ENCODE data around the gene SLC35B4.
"Not testable (repeated sequence)": the region's sequence is repeated elsewhere in the genome, so short reads cannot be mapped to it uniquely, and the experiment has no call there.

Gene SLC35B4

DNA sequence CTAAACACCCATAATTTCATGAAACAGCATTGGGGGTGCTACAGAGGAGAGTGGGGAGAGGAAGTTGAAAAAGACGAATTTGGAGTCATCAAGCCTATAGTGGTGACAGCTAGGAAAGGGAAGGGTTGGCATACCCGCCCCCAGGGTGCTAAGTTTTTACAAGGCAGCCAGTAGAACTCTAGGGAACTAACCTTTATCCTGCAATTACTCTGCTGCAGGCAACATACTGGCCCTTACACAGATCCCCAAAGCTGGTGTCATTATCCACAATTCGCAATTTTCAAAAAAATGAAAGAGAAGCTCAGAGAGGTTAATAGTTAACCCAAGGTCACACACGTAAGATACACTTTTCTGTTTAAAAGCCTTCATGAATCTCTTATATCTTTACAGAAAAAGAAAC, 14.2 kb upstream of the SLC35B4 start:
- no peak for DNase-seq

DNA sequence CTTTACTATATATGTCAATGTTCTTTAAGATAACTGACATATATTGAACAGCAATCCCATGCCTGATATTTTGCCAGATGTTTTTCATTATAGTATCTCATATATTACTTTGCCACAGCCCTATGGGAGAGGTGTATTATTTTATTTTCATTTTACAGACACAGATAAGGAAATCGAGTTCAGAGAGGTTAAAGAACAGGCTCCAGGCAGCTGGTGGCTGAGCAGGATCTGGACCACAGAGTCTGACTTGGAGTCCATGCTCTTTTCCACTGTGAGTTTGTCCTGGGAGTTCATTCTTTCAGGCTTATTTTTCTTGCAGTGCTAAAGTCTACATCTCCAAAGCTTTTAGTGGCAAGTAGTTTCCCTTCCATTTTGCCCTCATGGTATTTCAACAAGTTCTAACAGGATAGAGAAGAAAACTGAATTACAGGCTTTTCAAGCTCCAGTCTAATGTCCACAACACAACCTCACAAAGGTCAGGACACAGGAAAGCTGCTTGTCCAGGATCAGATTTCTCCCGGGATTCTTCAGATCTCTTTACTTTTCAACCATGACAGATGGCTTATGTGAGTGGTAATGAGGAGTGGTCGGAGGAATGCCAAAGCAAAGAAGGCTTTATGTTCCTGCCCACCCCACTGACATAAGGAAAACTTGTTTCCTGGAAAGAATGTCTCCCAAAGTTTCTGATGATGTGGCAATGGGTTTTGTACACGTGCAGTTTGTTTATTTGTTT, 13.1 kb upstream of the SLC35B4 start:
- DNase-seq = no peak

DNA sequence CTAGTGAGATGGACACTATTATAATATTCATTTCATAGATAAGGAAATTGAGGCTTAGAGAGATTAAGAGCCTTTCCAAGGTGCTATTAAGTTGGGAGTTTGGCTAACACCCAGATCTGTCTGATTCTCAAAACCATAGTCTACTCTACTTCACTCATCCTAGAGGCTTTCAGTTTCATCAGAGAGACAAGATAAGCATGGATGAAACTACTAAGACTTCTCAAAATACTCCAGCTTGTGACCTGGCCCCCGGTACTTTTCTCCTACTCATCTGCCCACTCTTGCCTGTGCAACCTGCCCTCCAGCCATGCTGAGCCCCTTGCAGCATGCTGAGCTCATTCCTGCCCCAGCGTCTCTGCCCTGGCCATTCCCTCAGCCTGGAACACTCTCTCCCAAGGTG, 12.2 kb upstream of the SLC35B4 start:
- no peak for DNase-seq

DNA sequence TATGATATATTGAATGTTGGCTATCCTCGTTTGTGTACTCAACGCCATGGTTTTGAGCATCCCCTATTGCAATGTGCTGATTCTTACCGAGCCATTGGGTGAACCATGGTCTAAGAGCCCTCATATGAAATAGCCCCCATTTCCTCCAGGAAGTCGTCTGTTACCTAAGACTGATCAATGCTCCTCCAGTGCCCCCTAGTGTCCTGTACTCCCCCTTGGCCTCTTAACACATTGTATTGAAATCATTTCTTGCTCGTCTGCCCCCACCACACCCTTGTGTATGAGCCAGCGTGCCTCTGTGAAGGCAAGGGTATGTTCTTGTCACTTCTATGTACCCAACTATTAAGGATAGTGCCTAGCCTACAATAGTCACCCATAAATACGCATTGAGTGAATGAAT, 11.2 kb upstream of the SLC35B4 start:
- peak in 1 of 2 experiments; percentile 62 for DNase-seq

- no peak for DNase-seq
These were observed 7.4 kb upstream of the SLC35B4 start for GRCh38 chr7:134324107-134324506.

DNA sequence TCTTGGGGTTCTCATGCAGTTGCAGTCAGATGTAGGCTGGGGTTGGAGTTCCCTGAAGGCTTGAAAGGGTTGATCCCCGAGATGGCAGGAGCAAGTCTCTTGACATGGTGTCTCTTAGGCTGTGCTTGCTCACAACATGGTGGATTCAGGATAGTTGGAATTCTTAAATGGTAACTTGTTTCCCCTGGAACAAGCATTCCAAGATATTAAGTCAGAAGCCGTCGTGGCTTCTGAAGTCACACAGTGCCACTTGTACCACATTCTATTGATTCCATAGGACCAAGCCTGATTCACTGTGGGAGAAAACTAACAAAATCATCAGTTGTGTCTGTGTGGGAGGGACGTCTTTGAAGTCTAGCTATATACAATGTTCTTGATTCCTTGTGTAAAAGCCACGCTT, 3.5 kb upstream of the SLC35B4 start:
- DNase-seq = peak in 1 of 2 experiments; percentile 29

GRCh38 chr7:134318443-134318842, 1.7 kb upstream of the SLC35B4 start:
- no peak for DNase-seq

GRCh38 chr7:134317434-134317833, 704 bp upstream of the SLC35B4 start:
- DNase-seq = no peak

DNA sequence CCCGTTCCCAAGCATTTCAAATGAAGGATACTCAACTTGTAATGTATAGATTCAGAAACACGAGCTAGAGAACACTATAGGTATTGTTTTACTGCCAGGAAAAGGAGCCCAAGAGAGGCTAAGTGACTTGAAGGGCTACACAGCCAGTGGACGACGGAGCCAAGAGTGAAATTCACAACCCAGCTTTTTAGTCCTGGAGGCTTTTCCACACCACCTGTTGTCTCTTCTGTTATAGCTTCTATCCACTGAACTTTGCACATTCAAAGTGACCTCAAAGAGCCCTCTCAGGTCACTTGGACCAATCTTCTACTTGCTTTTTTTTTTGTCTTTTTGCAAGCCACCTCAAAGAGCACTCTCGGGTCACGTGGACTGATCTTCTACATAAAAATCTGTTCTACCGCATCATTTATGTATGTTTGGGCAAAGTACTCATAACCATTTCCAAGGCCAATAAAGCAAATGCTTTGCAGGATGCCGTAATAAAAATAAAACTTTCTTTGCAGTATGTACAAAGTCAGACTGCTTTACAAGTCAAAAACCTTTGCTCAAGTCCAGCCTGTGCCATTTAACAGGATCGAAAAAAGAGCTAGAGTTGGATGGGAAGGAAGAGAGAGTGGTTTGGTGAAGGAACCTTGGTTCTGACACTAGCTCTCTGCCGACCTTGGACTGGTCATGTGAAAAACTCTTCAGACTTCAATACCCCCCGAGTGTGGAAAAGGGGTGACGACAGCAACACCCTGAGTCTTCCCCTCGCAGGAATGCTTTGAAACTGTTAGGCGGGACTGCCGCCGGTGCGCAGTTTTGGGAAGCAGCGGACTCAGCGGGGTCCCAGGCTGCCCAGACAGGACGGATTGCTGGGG, 821 bp downstream of the SLC35B4 start:
- DNase-seq = no peak

- DNase-seq = no peak
These were observed 3.2 kb downstream of the SLC35B4 start for GRCh38 chr7:134313543-134313942.

DNA sequence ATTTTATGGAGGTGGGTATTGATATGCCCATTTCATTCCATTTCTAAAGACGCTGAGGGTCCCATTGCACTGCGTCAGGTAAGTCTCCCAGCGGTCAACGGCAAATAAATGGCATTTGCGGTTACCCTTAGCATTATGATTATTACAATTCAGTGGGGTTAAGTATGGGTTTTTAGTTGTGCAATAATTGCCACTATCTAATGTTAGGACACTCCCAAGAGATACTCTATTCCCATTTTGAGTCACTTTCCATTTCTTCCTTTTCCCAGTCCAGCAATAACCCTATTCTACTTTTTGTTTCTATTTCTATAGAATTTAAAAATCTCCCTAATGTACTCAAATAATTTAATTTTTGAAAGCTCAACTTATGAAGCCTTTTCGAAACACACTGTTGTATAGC, 4.0 kb downstream of the SLC35B4 start:
- DNase-seq = no peak

DNA sequence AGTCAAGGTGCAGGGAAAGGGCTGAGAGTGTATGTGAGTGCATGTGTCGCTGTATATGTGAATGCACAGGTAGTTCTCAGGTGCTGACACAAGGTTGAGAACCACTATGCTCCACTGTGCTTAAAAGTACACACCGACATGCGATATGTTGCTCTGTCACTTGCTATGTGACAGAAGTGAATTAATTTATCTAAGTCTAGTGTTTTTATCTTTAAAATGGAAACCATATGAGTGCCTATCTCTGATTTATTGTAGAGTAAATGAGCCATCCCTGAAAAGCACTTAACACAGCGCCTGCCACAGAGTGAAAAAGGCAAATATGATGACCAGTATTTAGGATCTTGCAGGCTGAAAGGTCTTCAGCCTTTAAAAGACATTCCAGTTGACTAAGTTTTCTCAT, 4.9 kb downstream of the SLC35B4 start:
- no peak for DNase-seq

DNA sequence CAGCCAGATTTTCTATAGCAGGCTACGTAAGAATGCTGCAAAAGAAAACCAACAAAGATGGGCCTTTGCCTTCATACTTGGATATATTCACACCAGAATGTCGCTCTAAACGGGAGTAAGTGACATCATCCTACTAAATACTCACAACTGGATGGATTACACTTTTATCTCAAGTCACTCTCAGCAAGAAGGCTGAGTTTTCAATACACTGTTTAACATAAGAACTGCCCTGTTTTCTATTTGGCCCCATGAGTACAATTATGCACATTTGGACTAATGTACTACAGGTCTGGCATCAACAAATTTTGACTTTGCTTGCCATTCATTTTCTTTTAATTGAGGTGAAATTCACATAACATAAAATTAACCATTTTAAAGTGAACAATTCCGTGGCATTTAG, 8.2 kb downstream of the SLC35B4 start:
- no peak for DNase-seq

- no peak for DNase-seq
These were observed 9.4 kb downstream of the SLC35B4 start for GRCh38 chr7:134307320-134307719.

GRCh38 chr7:134302120-134302519, 14.6 kb downstream of the SLC35B4 start:
- no peak for DNase-seq

- DNase-seq = no peak
These were observed 15.1 kb downstream of the SLC35B4 start for GRCh38 chr7:134301592-134301991.

DNA sequence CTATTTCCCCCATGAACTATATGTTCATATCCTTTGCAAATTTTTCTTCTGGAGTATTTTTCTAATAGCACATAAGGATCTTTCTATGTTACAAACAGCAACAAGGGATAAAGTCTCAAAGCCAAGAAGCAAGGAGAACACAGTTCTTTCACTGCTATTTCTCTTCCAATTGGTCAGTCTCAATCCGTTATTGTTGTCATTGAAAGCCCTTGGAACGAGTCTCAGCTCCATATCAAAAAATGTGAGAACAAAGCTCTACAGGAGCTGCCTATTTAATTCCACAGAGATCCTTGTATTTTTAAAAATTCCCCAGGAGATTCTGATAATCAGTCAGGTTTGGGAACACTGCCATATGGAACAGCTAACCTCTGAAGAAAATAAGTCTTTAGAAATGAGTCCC, 15.7 kb downstream of the SLC35B4 start:
- no peak for DNase-seq

DNA sequence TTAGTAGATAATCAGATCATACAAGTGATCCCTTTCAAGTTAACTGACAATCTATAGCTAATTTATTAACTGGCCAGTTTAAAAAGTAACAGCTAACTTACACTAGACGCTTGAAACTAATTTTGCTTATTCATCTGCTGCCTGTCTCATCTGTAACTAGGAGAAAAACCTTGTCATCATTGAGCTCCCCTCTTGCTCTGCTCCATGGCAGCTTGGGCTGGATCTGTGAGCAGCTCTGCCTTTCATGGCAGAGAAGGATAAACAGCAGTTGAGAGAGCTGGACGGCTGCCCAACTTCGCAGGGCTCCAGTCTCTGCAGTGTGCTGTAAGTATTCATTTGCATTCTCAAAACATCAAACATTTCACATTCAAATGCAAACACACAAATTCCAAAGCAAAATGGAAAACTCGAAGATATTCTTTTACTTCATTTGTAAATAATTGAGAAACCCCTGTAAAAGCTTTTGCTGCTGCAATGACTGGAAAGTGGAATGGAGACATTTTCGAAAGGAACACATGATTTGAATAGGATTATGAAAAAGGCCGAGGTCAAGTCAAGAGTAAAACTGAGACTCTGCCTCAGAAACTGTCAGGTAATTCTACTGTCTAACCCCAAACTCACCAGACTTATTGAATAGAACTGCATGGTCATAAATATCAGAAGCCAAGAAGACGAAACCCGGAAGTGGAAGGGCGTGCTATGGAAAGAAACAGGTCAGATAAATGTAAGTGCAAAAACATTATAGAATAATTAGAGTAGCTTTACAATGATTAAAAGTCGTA, 17.6 kb downstream of the SLC35B4 start:
- DNase-seq = no peak

DNA sequence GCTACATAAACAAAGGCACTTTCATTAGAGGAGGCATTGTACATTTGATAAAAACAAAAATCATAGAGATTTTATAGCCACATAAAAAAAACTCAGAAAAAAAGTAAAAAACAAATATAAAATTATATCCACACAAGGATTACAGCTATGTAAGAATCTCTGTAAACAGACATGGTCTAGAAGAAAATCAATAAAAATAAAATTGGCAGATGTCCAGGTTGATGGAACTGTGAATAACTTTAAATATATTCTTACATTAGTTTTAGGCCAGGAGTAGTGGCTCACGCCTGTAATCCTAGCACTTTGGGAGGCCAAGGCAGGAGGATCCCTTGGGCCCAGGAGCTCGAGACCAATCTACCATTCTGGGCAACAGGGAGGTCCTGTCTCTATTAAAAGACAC, 19.2 kb downstream of the SLC35B4 start:
- DNase-seq = no peak

DNA sequence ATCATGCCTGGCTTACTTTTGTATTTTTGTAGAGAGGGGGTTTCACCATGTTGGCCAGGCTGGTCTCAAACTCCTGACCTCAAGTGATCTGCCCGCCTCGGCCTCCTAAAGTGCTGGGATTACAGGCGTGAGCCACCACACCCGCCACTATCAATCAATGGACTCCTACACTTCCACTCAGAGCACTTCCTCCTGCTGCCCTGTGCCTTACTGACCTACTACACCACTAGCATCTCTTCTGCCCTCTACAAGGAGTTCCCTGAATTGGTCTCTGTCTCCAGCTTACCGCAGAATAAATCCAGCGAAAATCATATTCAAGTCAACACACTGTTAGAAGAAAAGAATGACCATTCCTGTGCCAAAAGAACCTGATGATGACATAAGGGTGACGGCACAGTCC, 20.7 kb downstream of the SLC35B4 start:
- not testable (repeated sequence) for DNase-seq

DNA sequence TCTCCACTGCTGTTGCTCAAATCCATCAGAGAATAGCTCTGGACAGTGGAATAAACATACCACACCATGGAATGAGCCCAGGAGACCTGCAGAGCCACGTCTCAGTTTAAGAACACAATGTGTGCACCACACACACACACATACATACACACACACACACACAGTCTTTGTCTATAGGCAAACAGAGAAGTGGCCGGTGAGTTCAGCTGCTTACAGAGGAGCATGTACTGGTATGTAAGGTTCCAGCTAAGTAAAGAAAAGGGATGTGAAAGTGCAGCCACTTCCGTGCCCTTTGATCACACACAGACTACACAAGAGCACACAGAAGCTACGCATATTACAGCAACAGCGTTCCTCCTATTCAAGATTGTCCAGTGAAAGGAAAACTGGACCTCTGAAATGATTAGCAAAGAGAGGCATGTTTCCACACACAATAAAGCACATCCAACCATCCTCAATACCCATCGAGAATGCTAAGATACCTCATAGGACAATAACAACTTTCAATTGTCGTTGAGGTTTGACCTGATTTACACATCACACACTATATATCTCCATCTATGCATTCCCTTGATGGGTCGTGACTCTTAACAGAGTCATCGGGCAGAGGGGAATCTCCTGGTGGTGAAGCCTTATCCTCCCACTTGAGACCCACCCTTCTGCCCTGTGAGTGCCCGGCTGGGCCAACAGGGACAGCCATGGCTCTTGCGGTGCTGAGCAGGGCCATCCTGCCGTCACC, 23.6 kb downstream of the SLC35B4 start:
- DNase-seq = no peak

DNA sequence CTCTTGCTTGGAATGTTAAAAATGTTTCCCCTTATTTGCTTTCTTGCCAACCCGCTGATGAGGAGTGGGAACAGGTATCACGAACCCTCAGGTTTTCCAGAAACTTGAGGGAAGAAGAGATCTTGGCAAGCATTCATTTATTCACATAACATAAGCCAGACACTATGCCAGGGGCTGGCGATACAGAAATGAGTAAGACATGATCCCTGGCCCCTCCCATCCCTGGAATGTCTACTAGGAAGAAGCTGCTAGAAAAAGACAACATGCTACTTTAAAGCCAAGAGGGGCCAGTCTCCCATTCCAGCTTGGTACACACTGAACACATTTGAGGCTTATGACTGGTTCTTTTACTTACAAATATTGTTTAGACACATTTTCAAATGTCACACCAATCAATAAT, 26.4 kb downstream of the SLC35B4 start:
- DNase-seq = no peak

DNA sequence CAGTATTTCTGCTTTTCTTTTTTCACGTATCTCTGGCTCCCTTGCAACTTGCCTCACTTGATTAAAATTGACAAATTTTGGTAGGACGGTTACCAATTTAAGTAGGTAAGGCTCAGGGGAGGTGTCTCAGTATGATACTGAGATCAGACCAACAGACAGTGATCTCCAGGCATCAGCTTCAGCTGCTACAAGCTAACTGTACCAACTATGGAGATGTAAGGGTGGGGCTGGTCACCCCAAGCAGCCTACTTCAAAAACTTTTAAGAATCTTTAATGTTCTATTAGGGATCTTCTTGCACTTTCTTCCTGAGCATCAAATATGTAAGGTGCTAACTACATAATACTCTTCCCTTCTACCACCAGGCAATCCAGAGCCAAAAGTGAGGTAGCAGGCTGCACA, 26.9 kb downstream of the SLC35B4 start:
- DNase-seq = no peak
